K562 (cell line): Measurements from ENCODE around the gene CHCHD6. TPM values are rescaled to one million over a fixed set of nuclear protein-coding genes. Genes with fewer than 3 reads are reported as not detected.
A peak's percentile ranks its signal among the peaks of the same experiment; 100 is the strongest.

ENCODE experiments used
- ATAC-seq: fragments of 200-7000 bp; cut with Tn5 transposase; 3 replicates; pipeline ENCODE4 v1.9.1; 2020; ENCODE audit warnings: moderate library complexity
- BruUV-seq: library from RNA; stranded (reverse); fragments of 400-500 nt; replicated peaks from 2 replicates; lab custom pipeline; 2021; lab: Mats Ljungman, UMichigan
- CTCF ChIA-PET: fragments of 300-600 bp; formaldehyde crosslinking; extraction: SDS; loops from one replicate; lab custom pipeline; 2021; ENCODE audit warnings: low intra/inter-chr PET ratio; lab: Yijun Ruan, JAX
- POLR2A ChIA-PET: fragments of 300-600, 350-650 bp; sonication (Branson Sonifier 250); formaldehyde crosslinking; extraction: SDS; loops from one replicate; lab custom pipeline; 2021; ENCODE audit warnings: antibody characterized with exemption, inconsistent platforms; lab: Yijun Ruan, JAX
- DNase-seq, 4 experiments: peaks; one replicate each; pipeline versions ENCODE4 v3.0.0 to v3.0.0-alpha.2; 2011 to 2018; ENCODE audit warnings: low spot score in 3 of 4, mixed read lengths in 3 of 4; ENCODE audit errors: extremely low read depth in 1 of 4
- FAIRE-seq: peaks from 2 replicates; lab custom pipeline; 2011; peaks lifted over from hg19 to GRCh38; lab: Jason Lieb, UNC
- H2AFZ ChIP-seq: 2 replicates; pipeline ENCODE4 v1.6.0; 2011; ENCODE audit warnings: low read depth, low read length, control low read depth, inconsistent platforms
- H3K27ac ChIP-seq: fragments of 200-600 bp; 3 replicates; pipeline ENCODE4 v1.8.0; 2011; ENCODE audit warnings: low read depth, mild to moderate bottlenecking, control low read depth, inconsistent platforms, low read length, moderate library complexity, mixed read lengths; ENCODE audit errors: extremely low read depth
- H3K27me3 ChIP-seq, 2 experiments: fragments of 300-600 bp in 1 of 2; 2 replicates in 1 of 2; 3 replicates in 1 of 2; pipeline versions ENCODE4 v1.6.0 to v1.8.0; 2011; ENCODE audit warnings: inconsistent platforms in 2 of 2, low read length in 2 of 2, mild to moderate bottlenecking in 1 of 2, mixed read lengths in 1 of 2, moderate library complexity in 1 of 2; ENCODE audit not compliant: control insufficient read depth in 2 of 2, insufficient read depth in 2 of 2
- H3K36me3 ChIP-seq: fragments of 300-600 bp; 3 replicates; pipeline ENCODE4 v1.8.0; 2011; ENCODE audit warnings: mild to moderate bottlenecking, low read length, inconsistent platforms; ENCODE audit not compliant: control insufficient read depth, insufficient read depth
- H3K4me1 ChIP-seq, 2 experiments: fragments of 200-600 bp in 1 of 2; replicated peaks in 1 of 2; 2 replicates in 1 of 2; 3 replicates in 1 of 2; pipeline versions ENCODE4 v1.5.1 to v1.8.0; 2011; ENCODE audit warnings: inconsistent platforms in 2 of 2, low read length in 2 of 2, mild to moderate bottlenecking in 1 of 2, mixed read lengths in 1 of 2, moderate library complexity in 1 of 2; ENCODE audit not compliant: control insufficient read depth in 2 of 2, insufficient read depth in 2 of 2
- H3K4me2 ChIP-seq: 2 replicates; pipeline ENCODE4 v1.6.1; 2011; ENCODE audit warnings: low read length, control low read depth, inconsistent platforms, mixed read lengths; ENCODE audit not compliant: insufficient read depth
- H3K4me3 ChIP-seq: fragments of 200-600 bp; sonication (generic), shearing (Covaris generic); 2 replicates; pipeline ENCODE4 v1.5.1; 2016; ENCODE audit warnings: control low read depth, inconsistent platforms
- H3K79me2 ChIP-seq: fragments of 200-600 bp; 3 replicates; pipeline ENCODE4 v1.8.0; 2011; ENCODE audit warnings: low read length, inconsistent platforms; ENCODE audit not compliant: control insufficient read depth, insufficient read depth
- H3K9ac ChIP-seq, 2 experiments: 2 replicates each; pipeline versions ENCODE4 v1.6.0 to v1.6.1; 2011; ENCODE audit warnings: low read depth in 2 of 2, low read length in 2 of 2, control low read depth in 1 of 2, inconsistent platforms in 1 of 2, mild to moderate bottlenecking in 1 of 2, mixed read lengths in 1 of 2; ENCODE audit not compliant: insufficient read depth in 1 of 2
- H3K9me1 ChIP-seq: one replicate; pipeline ENCODE4 v1.6.0; 2011; ENCODE audit warnings: inconsistent platforms, mild to moderate bottlenecking, low read length, moderate library complexity; ENCODE audit not compliant: control insufficient read depth, insufficient read depth
- H3K9me3 ChIP-seq: replicated peaks from 2 replicates; pipeline ENCODE4 v1.5.1; 2011; ENCODE audit warnings: low read depth, low read length, inconsistent platforms; ENCODE audit not compliant: control insufficient read depth, insufficient read depth
- H4K20me1 ChIP-seq: replicated peaks from 2 replicates; pipeline ENCODE4 v1.6.1; 2011; ENCODE audit warnings: low read length, inconsistent platforms, mixed read lengths; ENCODE audit not compliant: control insufficient read depth, insufficient read depth
- ETV1 ChIP-seq: fragments of 450-650 bp; conservative IDR thresholded peaks from 2 replicates; pipeline ENCODE4 v1.6.1; 2016; ENCODE audit warnings: missing genetic modification characterization, control low read depth, low read depth, missing compliant biosample characterization
- HNRNPLL ChIP-seq: fragments of 200-400 bp; formaldehyde crosslinking; IDR thresholded peaks from 2 replicates; pipeline ENCODE4 v1.6.1; 2017; ENCODE audit warnings: low read length, low read depth, mild to moderate bottlenecking; ENCODE audit not compliant: poor library complexity, severe bottlenecking
- ILF3 ChIP-seq: fragments of 450-650 bp; IDR thresholded peaks from 2 replicates; pipeline ENCODE4 v1.6.1; 2018; ENCODE audit warnings: antibody characterized with exemption, mild to moderate bottlenecking, moderate library complexity, borderline replicate concordance
- MEIS2 ChIP-seq: fragments of 450-650 bp; IDR thresholded peaks from 2 replicates; pipeline ENCODE4 v1.6.1; 2014; ENCODE audit warnings: mild to moderate bottlenecking; ENCODE audit not compliant: partially characterized antibody
- PHF8 ChIP-seq: fragments of 200-600 bp; sonication (generic); IDR thresholded peaks from 2 replicates; pipeline ENCODE4 v1.6.1; 2012; ENCODE audit warnings: mixed run types, mild to moderate bottlenecking, inconsistent platforms, low read length, moderate library complexity, borderline replicate concordance
- RAD21 ChIP-seq, 2 experiments: fragments of 250-450 bp in 1 of 2; fragments of 450-650 bp in 1 of 2; sonication (Bioruptor Pico) in 1 of 2; formaldehyde crosslinking in 1 of 2; IDR thresholded peaks in 1 of 2; conservative IDR thresholded peaks in 1 of 2; 2 replicates each; pipeline versions ENCODE4 v1.4.0 to v1.8.0; 2020 to 2022; ENCODE audit warnings: mild to moderate bottlenecking in 2 of 2, moderate library complexity in 1 of 2
- SMARCE1 ChIP-seq: fragments of 450-650 bp; IDR thresholded peaks from 2 replicates; pipeline ENCODE4 v1.7.1; 2016; ENCODE audit warnings: mild to moderate bottlenecking
- TGIF2 ChIP-seq: sonication (generic); formaldehyde crosslinking; IDR thresholded peaks from 2 replicates; pipeline ENCODE4 v1.8.1; 2022; ENCODE audit warnings: mild to moderate bottlenecking, missing genetic modification reagents, moderate library complexity
- U2AF2 ChIP-seq: fragments of 200-400 bp; formaldehyde crosslinking; optimal IDR thresholded peaks from 2 replicates; pipeline ENCODE3; 2017; ENCODE audit warnings: low read depth, mild to moderate bottlenecking, low read length
- WGBS: fragments of 100-300 bp; shearing (Covaris generic); methylation state at CpG from one replicate; pipeline ENCODE4 v1.1.6; 2016; ENCODE audit warnings: low coverage, mixed read lengths; ENCODE audit not compliant: insufficient coverage; ENCODE audit errors: missing lambda C conversion rate; 5-methylcytosine and 5-hydroxymethylcytosine counted together
- in situ Hi-C: fragments of 300-500 bp; cut with MboI; formaldehyde crosslinking; loops from 4 replicates; pipeline ENCODE4 v1.15.0; 2018; ENCODE audit warnings: inconsistent platforms, mixed read lengths
- intact Hi-C: fragments of 100-400 bp; cut with micrococcal nuclease; formaldehyde crosslinking; loops from 2 replicates; pipeline ENCODE4 v1.14.2; 2022
- polyA plus RNA-seq, 8 experiments: library from polyadenylated mRNA; depleted of rRNA in 4 of 8; stranded (reverse) in 5 of 8; unstranded in 3 of 8; fragments of >200 nt; fragmentation: Nextera tagmentation in 2 of 8; fragmentation: Illumina TruSeq in 1 of 8; extraction: Ambion mirVana in 2 of 8; extraction: Trizol in 1 of 8; gene quantifications; 2 replicates each; pipeline versions ENCODE4 v1.2.1 to v1.2.3, GENCODE V29; 2011 to 2014; ENCODE audit warnings: inconsistent platforms in 1 of 8, missing spikeins in 1 of 8
- total RNA-seq, 7 experiments: library from RNA; depleted of rRNA in 6 of 7; stranded (reverse); fragments of >200 nt in 6 of 7; fragmentation: Illumina TruSeq in 2 of 7; extraction: Trizol in 2 of 7; gene quantifications; 2 replicates each; pipeline versions ENCODE4 v1.2.1 to v1.2.3, GENCODE V29; 2011 to 2021; ENCODE audit warnings: low replicate concordance in 1 of 7
- TF ChIP-seq, protein P1 (sequence below): fragments of 450-650 bp; IDR thresholded peaks from one replicate; pipeline ENCODE4 v1.6.1; 2018; ENCODE audit warnings: mild to moderate bottlenecking, moderate library complexity; ENCODE audit not compliant: partially characterized antibody
- TF ChIP-seq, protein P2 (sequence below), 2 experiments: IDR thresholded peaks in 1 of 2; conservative IDR thresholded peaks in 1 of 2; 2 replicates each; pipeline ENCODE4 v1.6.1; 2016; ENCODE audit warnings: low read depth in 2 of 2, mild to moderate bottlenecking in 1 of 2, missing compliant biosample characterization in 1 of 2, missing genetic modification characterization in 1 of 2, moderate library complexity in 1 of 2
- TF ChIP-seq, protein P3 (sequence below): fragments of 450-650 bp; IDR thresholded peaks from 2 replicates; pipeline ENCODE4 v1.6.1; 2016

CHCHD6 gene
- total and polyA plus RNA-seq, 9 of the 15 experiments (the other 6 are each of a cell fraction or from before 2014, with no cell fraction given) = 4.6 to 18.6 (median 10.9) TPM

DNA sequence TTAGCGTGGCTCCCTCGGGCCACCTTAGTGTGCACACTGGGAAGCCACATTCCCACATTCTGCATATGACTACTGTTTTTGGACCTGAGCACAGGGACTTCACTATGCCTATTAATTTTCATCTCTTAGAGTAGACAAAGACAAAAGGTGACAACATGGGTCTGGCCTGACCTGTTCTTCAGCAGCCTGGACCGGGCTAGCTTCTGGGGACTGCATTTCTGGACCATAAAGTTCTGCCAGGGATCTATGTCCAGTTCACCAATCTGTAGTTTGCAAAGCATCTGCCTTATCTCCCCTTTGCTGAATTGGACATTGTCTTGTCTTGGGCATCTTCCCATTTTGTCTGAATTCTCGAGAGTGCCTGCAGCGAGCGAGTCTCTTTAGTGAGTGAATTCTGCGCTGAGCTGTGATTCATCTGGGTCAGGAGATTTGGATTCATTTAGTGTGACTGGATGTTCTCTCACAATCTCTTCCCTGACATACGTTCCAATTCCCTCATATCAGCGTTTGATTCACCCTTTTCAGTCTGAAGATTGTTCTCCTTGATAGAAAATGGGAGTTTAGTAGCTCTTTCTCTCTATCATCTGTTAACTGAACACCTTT lies 166.7 kb downstream of the CHCHD6 start (continued):
- TF ChIP-seq ETV1 (tag) (no peak), RAD21 (CRISPR knock-in tag; conservative IDR thresholded peaks at IDR 0.05 in 1 of 2, IDR thresholded peaks at IDR 0.05 in 1 of 2) (no peak), U2AF2 (no peak), SMARCE1 (no peak), PHF8 (no peak), ILF3 (no peak)
- TF ChIP-seq, protein P1, sequence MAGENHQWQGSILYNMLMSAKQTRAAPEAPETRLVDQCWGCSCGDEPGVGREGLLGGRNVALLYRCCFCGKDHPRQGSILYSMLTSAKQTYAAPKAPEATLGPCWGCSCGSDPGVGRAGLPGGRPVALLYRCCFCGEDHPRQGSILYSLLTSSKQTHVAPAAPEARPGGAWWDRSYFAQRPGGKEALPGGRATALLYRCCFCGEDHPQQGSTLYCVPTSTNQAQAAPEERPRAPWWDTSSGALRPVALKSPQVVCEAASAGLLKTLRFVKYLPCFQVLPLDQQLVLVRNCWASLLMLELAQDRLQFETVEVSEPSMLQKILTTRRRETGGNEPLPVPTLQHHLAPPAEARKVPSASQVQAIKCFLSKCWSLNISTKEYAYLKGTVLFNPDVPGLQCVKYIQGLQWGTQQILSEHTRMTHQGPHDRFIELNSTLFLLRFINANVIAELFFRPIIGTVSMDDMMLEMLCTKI = no peak
- TF ChIP-seq, all 486 proteins: peak for 0

DNA sequence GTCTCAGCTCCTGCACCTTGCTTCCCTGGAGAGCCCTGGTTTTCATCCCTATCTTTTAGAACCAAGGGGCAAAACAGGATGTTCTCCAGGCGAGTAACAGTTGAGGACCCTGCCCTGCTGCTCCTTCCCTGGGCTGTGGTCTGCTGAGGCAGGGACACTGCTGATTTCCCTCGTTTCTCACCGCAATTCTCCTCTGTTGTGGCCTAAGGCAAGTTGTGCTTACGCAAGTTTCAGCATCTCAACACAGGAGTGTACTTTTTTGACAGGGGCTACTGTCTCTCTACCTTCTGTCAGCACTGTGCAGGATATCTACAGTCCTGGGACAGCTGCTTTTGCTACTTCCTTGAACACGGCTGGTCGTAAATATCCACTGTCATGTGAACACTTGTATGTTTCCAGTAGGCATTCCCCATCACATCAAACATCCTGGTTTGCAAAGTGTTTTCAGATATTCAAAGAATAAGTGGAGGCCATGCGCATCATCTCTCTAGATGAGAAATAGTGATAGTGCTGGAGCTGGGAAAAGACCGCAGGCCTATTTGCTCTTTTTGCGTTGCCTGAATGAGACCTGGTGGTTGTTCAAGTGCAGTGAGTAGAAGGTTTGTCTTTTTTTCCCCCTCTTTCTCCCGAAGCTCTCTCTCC lies 168.8 kb downstream of the CHCHD6 start:
- ChIA-PET CTCF (no interaction called here), POLR2A (no interaction called here)
- no peaks in the 10 kb centered on the region for H3K79me2 ChIP-seq
- no peaks in the 10 kb centered on the region for H3K36me3 ChIP-seq
- no peaks in the 10 kb centered on the region for H3K9me1 ChIP-seq
- intact Hi-C loops = no loop called here
- no peak overlapping the region for H3K4me3 ChIP-seq
- in situ Hi-C loops = no loop called here
- no peaks in the 10 kb centered on the region for H4K20me1 ChIP-seq
- no peak overlapping the region for H3K4me2 ChIP-seq
- BruUV-seq = no TSS peak
- H2AFZ ChIP-seq = no peak overlapping the region
- H3K27me3 ChIP-seq = no peaks in the 10 kb centered on the region
- DNase-seq (no peak), FAIRE-seq (no peak), ATAC-seq (peak; percentile 22; the same call in 1 of the 3 replicates)
- no peaks in the 10 kb centered on the region for H3K9me3 ChIP-seq
- 52% methylated on average over 9 of the region's 10 CpGs for WGBS
- TF ChIP-seq, protein P2, sequence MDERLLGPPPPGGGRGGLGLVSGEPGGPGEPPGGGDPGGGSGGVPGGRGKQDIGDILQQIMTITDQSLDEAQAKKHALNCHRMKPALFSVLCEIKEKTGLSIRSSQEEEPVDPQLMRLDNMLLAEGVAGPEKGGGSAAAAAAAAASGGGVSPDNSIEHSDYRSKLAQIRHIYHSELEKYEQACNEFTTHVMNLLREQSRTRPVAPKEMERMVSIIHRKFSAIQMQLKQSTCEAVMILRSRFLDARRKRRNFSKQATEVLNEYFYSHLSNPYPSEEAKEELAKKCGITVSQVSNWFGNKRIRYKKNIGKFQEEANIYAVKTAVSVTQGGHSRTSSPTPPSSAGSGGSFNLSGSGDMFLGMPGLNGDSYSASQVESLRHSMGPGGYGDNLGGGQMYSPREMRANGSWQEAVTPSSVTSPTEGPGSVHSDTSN (CRISPR knock-in tag; IDR thresholded peaks at IDR 0.05; ENCODE audit: low read depth) = no peak
- TF ChIP-seq, protein P2 (tag; conservative IDR thresholded peaks at IDR 0.05; ENCODE audit: low read depth) = peak; percentile 39; the same call in 1 of the 2 replicates
- TF ChIP-seq MEIS2 (peak; percentile 60), HNRNPLL (peak; percentile 75), TGIF2 (CRISPR knock-in tag) (no peak)
- TF ChIP-seq, protein P3, sequence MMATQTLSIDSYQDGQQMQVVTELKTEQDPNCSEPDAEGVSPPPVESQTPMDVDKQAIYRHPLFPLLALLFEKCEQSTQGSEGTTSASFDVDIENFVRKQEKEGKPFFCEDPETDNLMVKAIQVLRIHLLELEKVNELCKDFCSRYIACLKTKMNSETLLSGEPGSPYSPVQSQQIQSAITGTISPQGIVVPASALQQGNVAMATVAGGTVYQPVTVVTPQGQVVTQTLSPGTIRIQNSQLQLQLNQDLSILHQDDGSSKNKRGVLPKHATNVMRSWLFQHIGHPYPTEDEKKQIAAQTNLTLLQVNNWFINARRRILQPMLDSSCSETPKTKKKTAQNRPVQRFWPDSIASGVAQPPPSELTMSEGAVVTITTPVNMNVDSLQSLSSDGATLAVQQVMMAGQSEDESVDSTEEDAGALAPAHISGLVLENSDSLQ = 0 out of 2 replicates have a peak, but pooled peaks have one; percentile 31
- peaks cover 0 to 17% of the 10 kb centered on the region in 2 experiments; a peak in 4 of 5 replicates for H3K4me1 ChIP-seq
- no peak overlapping the region for H3K27ac ChIP-seq
- no peak overlapping the region for H3K9ac ChIP-seq
